Esophagus squamous epithelium (tissue), 5 donors: ENCODE data around the gene STK31. TPM values are rescaled to one million over a fixed set of nuclear protein-coding genes. Genes with fewer than 3 reads are reported as not detected.

Experiments used
- DNase-seq: peaks from one replicate; lab custom pipeline; 2025; lab: John Stamatoyannopoulos, UW
- H3K27ac ChIP-seq, 4 donors: fragments of 200-600 bp; sonication (generic); one replicate each; pipeline ENCODE4 v1.5.1; 2016 to 2019; ENCODE audit warnings: mild to moderate bottlenecking in 1 of 4
- H3K27me3 ChIP-seq, 4 donors: fragments of 200-600 bp; sonication (generic); 1 replicate in 3 of 4; 2 replicates in 1 of 4; pipeline versions ENCODE4 v1.5.1 to v1.6.0; 2017 to 2021; ENCODE audit warnings: antibody characterized with exemption in 1 of 4
- H3K36me3 ChIP-seq, 3 donors: fragments of 200-600 bp; sonication (generic); one replicate each; pipeline ENCODE4 v1.5.1; 2016 to 2019
- H3K4me1 ChIP-seq, 3 donors: fragments of 200-600 bp; sonication (generic); one replicate each; pipeline ENCODE4 v1.5.1; 2017 to 2019
- H3K4me3 ChIP-seq, 4 donors: fragments of 200-600 bp; sonication (generic); 1 replicate in 3 of 4; 2 replicates in 1 of 4; pipeline ENCODE4 v1.5.1; 2016 to 2019; ENCODE audit warnings: mild to moderate bottlenecking in 2 of 4, moderate library complexity in 1 of 4
- H3K9me3 ChIP-seq, 3 donors: fragments of 200-600 bp; sonication (generic); one replicate each; pipeline ENCODE4 v1.5.1; 2016 to 2019
- POLR2A ChIP-seq, 4 donors: fragments of 450-650 bp; IDR thresholded peaks; one replicate each; pipeline ENCODE4 v1.6.1; 2017; ENCODE audit warnings: antibody characterized with exemption in 4 of 4, mild to moderate bottlenecking in 4 of 4, moderate library complexity in 3 of 4
- WGBS, 2 donors: methylation state at CpG; one replicate each; pipeline ENCODE4 v1.1.5; 2018; 5-methylcytosine and 5-hydroxymethylcytosine counted together
- intact Hi-C: fragments of 100-400 bp; cut with DNase I; formaldehyde crosslinking; loops from one replicate; pipeline ENCODE4 v1.15.0; 2022
- total RNA-seq, 4 donors: library from RNA; depleted of rRNA; stranded (reverse); fragments of >200 nt; gene quantifications; one replicate each; pipeline ENCODE4 v1.1.0, GENCODE V29; 2016
- TF ChIP-seq, protein P1 (sequence below), 6 experiments: fragments of 450-650 bp in 4 of 6; fragments of 200-600 bp in 2 of 6; sonication (generic) in 2 of 6; IDR thresholded peaks; one replicate each; pipeline ENCODE4 v1.5.1; 2016 to 2019; ENCODE audit warnings: antibody characterized with exemption in 6 of 6, mild to moderate bottlenecking in 4 of 6, moderate library complexity in 4 of 6
- donor health status: DM: yes; HTN: yes; CAD: no.

STK31 gene
- total RNA-seq, 4 donors from 2014 or later = 0.49 to 0.67 (median 0.57) TPM; not detected in 1

DNA sequence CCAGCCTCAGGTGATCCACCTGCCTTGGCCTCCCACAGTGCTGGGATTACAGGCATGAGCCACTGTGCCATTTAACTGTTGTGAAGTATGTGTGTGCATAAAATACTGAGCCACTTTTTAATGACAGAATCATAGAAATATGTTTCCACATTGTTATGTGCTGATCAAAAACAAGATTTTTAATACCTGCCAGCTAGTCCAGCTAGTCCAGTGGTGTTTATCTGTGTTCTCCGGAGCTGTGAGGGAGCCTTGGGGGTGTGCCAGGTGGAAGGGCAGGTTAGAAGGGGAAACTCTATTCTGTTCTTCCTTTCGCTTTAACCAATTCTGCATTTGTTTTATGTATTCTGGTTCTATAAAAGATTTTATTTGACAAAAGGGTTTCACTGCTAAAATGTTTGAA, 23.0 kb upstream of the STK31 start:
- WGBS, 2 donors = 56 to 80% methylated on average over 2 of the region's 2 CpGs

DNA sequence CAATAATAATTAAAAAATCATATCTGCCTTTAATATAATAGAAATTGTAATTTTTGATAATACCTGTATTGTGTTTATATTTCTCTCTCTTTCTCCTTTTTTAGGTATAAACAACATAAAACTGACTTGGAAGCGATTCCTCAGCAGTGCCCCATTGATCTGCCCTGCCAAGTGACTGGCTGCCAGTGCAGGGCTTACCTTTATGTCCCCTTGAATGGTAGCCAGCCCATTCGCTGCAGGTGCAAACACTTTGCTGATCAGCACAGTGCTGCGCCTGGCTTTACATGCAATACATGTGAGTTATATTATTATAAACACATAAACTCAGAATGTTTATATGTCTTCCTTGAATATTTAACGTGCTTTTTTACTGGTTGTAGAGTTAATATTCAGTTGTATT, 20.9 kb upstream of the STK31 start:
- Histone ChIP-seq H3K9me3 (no peaks in the 10 kb centered on the region), H3K36me3 (peaks cover 0 to 56% (median 0%) of the 10 kb centered on the region in 3 donors), H3K4me3 (no peak overlapping the region), H3K27ac (no peak overlapping the region), H3K4me1 (peaks cover 0 to 18% (median 0%) of the 10 kb centered on the region in 3 donors), H3K27me3 (no peaks in the 10 kb centered on the region)
- TF ChIP-seq, protein P1, sequence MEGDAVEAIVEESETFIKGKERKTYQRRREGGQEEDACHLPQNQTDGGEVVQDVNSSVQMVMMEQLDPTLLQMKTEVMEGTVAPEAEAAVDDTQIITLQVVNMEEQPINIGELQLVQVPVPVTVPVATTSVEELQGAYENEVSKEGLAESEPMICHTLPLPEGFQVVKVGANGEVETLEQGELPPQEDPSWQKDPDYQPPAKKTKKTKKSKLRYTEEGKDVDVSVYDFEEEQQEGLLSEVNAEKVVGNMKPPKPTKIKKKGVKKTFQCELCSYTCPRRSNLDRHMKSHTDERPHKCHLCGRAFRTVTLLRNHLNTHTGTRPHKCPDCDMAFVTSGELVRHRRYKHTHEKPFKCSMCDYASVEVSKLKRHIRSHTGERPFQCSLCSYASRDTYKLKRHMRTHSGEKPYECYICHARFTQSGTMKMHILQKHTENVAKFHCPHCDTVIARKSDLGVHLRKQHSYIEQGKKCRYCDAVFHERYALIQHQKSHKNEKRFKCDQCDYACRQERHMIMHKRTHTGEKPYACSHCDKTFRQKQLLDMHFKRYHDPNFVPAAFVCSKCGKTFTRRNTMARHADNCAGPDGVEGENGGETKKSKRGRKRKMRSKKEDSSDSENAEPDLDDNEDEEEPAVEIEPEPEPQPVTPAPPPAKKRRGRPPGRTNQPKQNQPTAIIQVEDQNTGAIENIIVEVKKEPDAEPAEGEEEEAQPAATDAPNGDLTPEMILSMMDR (IDR thresholded peaks at IDR 0.05) = no peak
- no peak for TF ChIP-seq POLR2A (IDR thresholded peaks at IDR 0.05)
- no peak for DNase-seq
- intact Hi-C loops = loop anchor here (10.0 kb wide), 1 partner anchor 94 kb away; the partner anchor contains the start of gene CCDC126
- WGBS, 2 donors = 86 to 91% methylated on average over 4 of the region's 4 CpGs

More for the DNA sequence above, 23.0 kb upstream of the STK31 start:
- TF ChIP-seq POLR2A (IDR thresholded peaks at IDR 0.05) = no peak
- TF ChIP-seq, protein P1 (IDR thresholded peaks at IDR 0.05) = no peak
- Histone ChIP-seq H3K4me1 (peaks cover 0 to 20% (median 0%) of the 10 kb centered on the region in 3 donors), H3K27me3 (no peaks in the 10 kb centered on the region), H3K9me3 (no peaks in the 10 kb centered on the region), H3K4me3 (no peak overlapping the region), H3K27ac (peak overlapping the region in 1 of 4 donors; percentile 13), H3K36me3 (peaks cover 0 to 35% (median 0%) of the 10 kb centered on the region in 3 donors)
- DNase-seq = no peak
- intact Hi-C loops = loop anchor here (10.0 kb wide), 1 partner anchor 92 kb away; the partner anchor contains the start of gene CCDC126

DNA sequence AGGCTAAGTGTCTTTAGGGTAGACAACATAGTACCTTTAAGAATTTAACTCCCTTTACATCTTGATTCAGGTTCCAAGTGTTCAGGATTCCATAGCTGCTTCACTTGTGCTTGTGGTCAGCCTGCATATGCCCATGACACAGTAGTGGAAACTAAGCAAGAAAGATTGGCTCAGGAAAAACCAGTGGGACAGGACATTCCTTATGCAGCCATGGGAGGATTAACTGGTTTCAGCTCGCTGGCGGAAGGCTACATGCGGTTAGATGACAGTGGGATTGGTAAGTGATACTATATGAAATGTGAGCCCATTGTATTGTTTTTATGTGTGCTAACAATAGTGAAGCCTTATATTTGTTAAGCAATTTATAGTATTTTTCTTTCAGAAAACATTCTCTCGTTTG, 18.7 kb upstream of the STK31 start:
- Histone ChIP-seq H3K4me1 (peaks cover 0 to 2% (median 0%) of the 10 kb centered on the region in 3 donors), H3K27me3 (no peaks in the 10 kb centered on the region), H3K9me3 (no peaks in the 10 kb centered on the region), H3K4me3 (no peak overlapping the region), H3K36me3 (peaks cover 0 to 74% (median 0%) of the 10 kb centered on the region in 3 donors), H3K27ac (peak overlapping the region in 2 of 4 donors; percentile 57 to 63)
- no peak for TF ChIP-seq POLR2A (IDR thresholded peaks at IDR 0.05)
- TF ChIP-seq, protein P1 (IDR thresholded peaks at IDR 0.05) = no peak
- WGBS, 2 donors = 68 to 83% methylated on average over 4 of the region's 4 CpGs
- DNase-seq = no peak
- intact Hi-C loops = no loop called here

DNA sequence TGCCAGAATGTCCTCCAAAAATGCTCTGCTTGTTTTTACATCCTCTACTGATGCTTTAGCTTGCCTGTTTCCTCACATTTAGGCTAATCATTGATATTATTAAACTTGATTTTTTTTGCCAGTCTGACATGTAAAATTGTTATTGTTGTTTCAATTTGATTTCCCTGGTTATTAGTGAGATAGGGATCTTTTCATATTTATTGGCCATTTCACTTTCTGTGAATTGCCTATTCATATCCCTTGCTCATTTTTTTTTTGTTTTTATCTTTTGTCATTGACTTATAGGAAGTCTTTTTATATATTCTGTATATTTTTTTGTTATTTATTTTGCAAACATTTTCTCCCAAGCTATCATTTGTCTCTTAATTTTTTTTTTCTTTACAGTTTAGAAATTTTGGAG, 16.8 kb upstream of the STK31 start:
- Histone ChIP-seq H3K4me1 (no peaks in the 10 kb centered on the region), H3K27me3 (no peaks in the 10 kb centered on the region), H3K9me3 (no peaks in the 10 kb centered on the region), H3K27ac (no peak overlapping the region), H3K36me3 (peaks cover 0 to 76% (median 0%) of the 10 kb centered on the region in 3 donors), H3K4me3 (no peak overlapping the region)
- DNase-seq = no peak
- intact Hi-C loops = no loop called here
- TF ChIP-seq POLR2A (IDR thresholded peaks at IDR 0.05) = no peak
- TF ChIP-seq, protein P1 (IDR thresholded peaks at IDR 0.05) = no peak

DNA sequence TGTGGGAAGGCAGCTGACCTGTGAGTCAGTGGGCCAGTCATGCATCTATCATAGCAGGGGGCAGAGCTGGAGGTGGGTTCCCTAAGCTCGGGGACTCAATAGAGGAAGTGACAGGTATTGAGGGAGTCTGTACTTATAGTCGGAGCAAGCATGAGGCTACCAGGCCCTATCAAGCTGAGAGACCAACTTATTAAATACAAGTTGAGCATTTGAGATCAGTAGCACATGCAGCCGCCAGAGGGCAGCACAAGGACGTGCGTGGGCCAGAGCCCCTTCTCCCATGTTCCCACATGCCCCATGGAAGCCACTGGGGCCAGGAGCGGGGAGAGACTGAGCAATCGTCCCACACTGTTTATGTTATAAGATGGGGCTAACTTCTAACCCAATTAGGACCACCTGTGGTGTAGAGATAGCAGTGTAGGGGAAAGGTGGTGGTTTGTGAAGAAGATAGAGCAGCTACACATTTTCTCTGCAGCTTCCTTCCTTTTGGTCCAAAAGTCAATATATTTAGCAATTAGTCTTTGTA, 13.0 kb upstream of the STK31 start:
- intact Hi-C loops = no loop called here
- no peak for TF ChIP-seq POLR2A (IDR thresholded peaks at IDR 0.05)
- TF ChIP-seq, protein P1 (IDR thresholded peaks at IDR 0.05) = peak; percentile 29 to 65 (median 37)
- H3K9me3 ChIP-seq = no peaks in the 10 kb centered on the region
- no peak for DNase-seq
- no peak overlapping the region for H3K27ac ChIP-seq
- H3K4me1 ChIP-seq = no peaks in the 10 kb centered on the region
- H3K36me3 ChIP-seq = peaks cover 0 to 79% (median 0%) of the 10 kb centered on the region in 3 donors
- no peaks in the 10 kb centered on the region for H3K27me3 ChIP-seq
- no peak overlapping the region for H3K4me3 ChIP-seq
- WGBS, 2 donors = 20 to 28% methylated on average over 2 to 5 of the region's 7 CpGs
